Loucy (cell line): ENCODE measurements around the gene DYNLT3.

Experiments used
- H2AFZ ChIP-seq: fragments of 200-600 bp; sonication (generic); 2 replicates; pipeline ENCODE4 v1.6.0; 2016; ENCODE audit warnings: antibody characterized with exemption, mild to moderate bottlenecking, low read length, moderate library complexity
- H3F3A ChIP-seq: fragments of 200-600 bp; 2 replicates; pipeline ENCODE4 v1.6.0; 2016; ENCODE audit warnings: antibody characterized with exemption, low read depth, mild to moderate bottlenecking
- H3K27me3 ChIP-seq: fragments of 200-600 bp; sonication (generic); 2 replicates; pipeline ENCODE4 v1.6.1; 2014; ENCODE audit warnings: low read length, mild to moderate bottlenecking; ENCODE audit not compliant: insufficient read depth, poor library complexity, severe bottlenecking
- H3K36me3 ChIP-seq: fragments of 200-600 bp; sonication (generic); 2 replicates; pipeline ENCODE4 v1.6.1; 2016; ENCODE audit warnings: low read length; ENCODE audit not compliant: insufficient read depth
- H3K4me1 ChIP-seq: fragments of 200-600 bp; sonication (generic); 2 replicates; pipeline ENCODE4 v1.5.1; 2014; ENCODE audit warnings: low read length, mild to moderate bottlenecking; ENCODE audit not compliant: insufficient read depth, poor library complexity, severe bottlenecking
- H3K4me2 ChIP-seq: fragments of 200-600 bp; sonication (generic); 2 replicates; pipeline ENCODE4 v1.6.0; 2014; ENCODE audit warnings: antibody characterized with exemption, low read length, low read depth, mild to moderate bottlenecking; ENCODE audit not compliant: poor library complexity, severe bottlenecking
- H3K4me3 ChIP-seq: fragments of 200-600 bp; sonication (generic); 2 replicates; pipeline ENCODE4 v1.5.1; 2014; ENCODE audit warnings: low read length, mild to moderate bottlenecking, mixed read lengths; ENCODE audit not compliant: poor library complexity, severe bottlenecking
- H3K79me2 ChIP-seq: fragments of 200-600 bp; sonication (generic); 2 replicates; pipeline ENCODE4 v1.6.1; 2014; ENCODE audit warnings: low read length; ENCODE audit not compliant: insufficient read depth
- H3K9ac ChIP-seq: fragments of 200-600 bp; sonication (generic); 2 replicates; pipeline ENCODE4 v1.6.0; 2014; ENCODE audit warnings: mild to moderate bottlenecking, low read depth, low read length, moderate library complexity; ENCODE audit not compliant: poor library complexity, severe bottlenecking
- H3K9me2 ChIP-seq: fragments of 200-600 bp; sonication (generic); replicated peaks from 2 replicates; pipeline ENCODE4 v1.6.1; 2016; ENCODE audit warnings: low read depth, low read length, mixed read lengths
- H3K9me3 ChIP-seq: fragments of 200-600 bp; sonication (generic); 2 replicates; pipeline ENCODE4 v1.6.1; 2014; ENCODE audit warnings: mild to moderate bottlenecking, antibody characterized with exemption, low read length, low read depth; ENCODE audit not compliant: insufficient read depth
- H4K20me1 ChIP-seq: fragments of 200-600 bp; sonication (generic); 2 replicates; pipeline ENCODE4 v1.6.0; 2014; ENCODE audit warnings: antibody characterized with exemption, low read length, mild to moderate bottlenecking; ENCODE audit not compliant: insufficient read depth, poor library complexity, severe bottlenecking
- CTCF ChIP-seq: fragments of 200-600 bp; sonication (generic); conservative IDR thresholded peaks from 2 replicates; pipeline ENCODE4 v1.5.1; 2014; ENCODE audit warnings: mild to moderate bottlenecking, antibody characterized with exemption, low read length
- EZH2phosphoT487 ChIP-seq: fragments of 200-600 bp; IDR thresholded peaks from 2 replicates; pipeline ENCODE4 v1.6.1; 2018; ENCODE audit warnings: antibody characterized with exemption, mild to moderate bottlenecking, moderate library complexity, borderline replicate concordance

DYNLT3 gene

GRCh38 chrX:37883196-37883595 lies 35.8 kb upstream of the DYNLT3 start:
- Histone ChIP-seq H3F3A (no peaks in the 10 kb centered on the region), H3K27me3 (no peaks in the 10 kb centered on the region), H3K9ac (no peak overlapping the region), H3K4me1 (no peaks in the 10 kb centered on the region), H3K79me2 (no peaks in the 10 kb centered on the region), H4K20me1 (no peaks in the 10 kb centered on the region), H3K36me3 (no peaks in the 10 kb centered on the region), H3K9me3 (no peaks in the 10 kb centered on the region), H3K9me2 (no peaks in the 10 kb centered on the region), H3K4me3 (no peak overlapping the region), H3K4me2 (no peak overlapping the region), H2AFZ (no peak overlapping the region)
- TF ChIP-seq CTCF (no peak), EZH2phosphoT487 (no peak)

GRCh38 chrX:37879692-37880091 lies 32.3 kb upstream of the DYNLT3 start:
- Histone ChIP-seq H3K4me1 (no peaks in the 10 kb centered on the region), H3K27me3 (no peaks in the 10 kb centered on the region), H3K9me3 (no peaks in the 10 kb centered on the region), H3K9me2 (no peaks in the 10 kb centered on the region), H3K36me3 (no peaks in the 10 kb centered on the region), H3K4me2 (no peak overlapping the region), H3K9ac (no peak overlapping the region), H3K79me2 (no peaks in the 10 kb centered on the region), H3F3A (no peaks in the 10 kb centered on the region), H3K4me3 (no peak overlapping the region), H4K20me1 (no peaks in the 10 kb centered on the region), H2AFZ (no peak overlapping the region)
- TF ChIP-seq EZH2phosphoT487 (no peak), CTCF (no peak)

GRCh38 chrX:37876716-37877115 lies 29.3 kb upstream of the DYNLT3 start:
- Histone ChIP-seq H3K4me2 (no peak overlapping the region), H3K9ac (no peak overlapping the region), H3K4me3 (no peak overlapping the region), H3K27me3 (no peaks in the 10 kb centered on the region), H3K79me2 (no peaks in the 10 kb centered on the region), H3K9me3 (no peaks in the 10 kb centered on the region), H3F3A (no peaks in the 10 kb centered on the region), H2AFZ (no peak overlapping the region), H3K9me2 (no peaks in the 10 kb centered on the region), H3K4me1 (no peaks in the 10 kb centered on the region), H4K20me1 (no peaks in the 10 kb centered on the region), H3K36me3 (no peaks in the 10 kb centered on the region)
- no peak for TF ChIP-seq EZH2phosphoT487
- TF ChIP-seq CTCF: no peak
